ENCODE measurements around the gene PRMT2.

The PRMT2 gene

GRCh38 chr21:46606427-46606813 lies 29.1 kb upstream of the PRMT2 start:
- DNase-seq (ENCODE audit: low read depth): no peak
- H3K4me3 ChIP-seq (ENCODE audit: low read depth, low read length): no peak overlapping the region
- no peak for TF ChIP-seq CTCF (conservative IDR thresholded peaks at IDR 0.05; ENCODE audit: low read depth, low read length)

- H3K4me3 ChIP-seq (ENCODE audit: low read depth, low read length): no peak overlapping the region
- no peak for DNase-seq (ENCODE audit: low read depth)
- no peak for TF ChIP-seq CTCF (conservative IDR thresholded peaks at IDR 0.05; ENCODE audit: low read depth, low read length)
Observed at GRCh38 chr21:46607636-46608035, 27.8 kb upstream of the PRMT2 start.

- H3K4me3 ChIP-seq (ENCODE audit: low read depth, low read length): no peak overlapping the region
- TF ChIP-seq CTCF (conservative IDR thresholded peaks at IDR 0.05; ENCODE audit: low read depth, low read length): no peak
Observed at GRCh38 chr21:46608672-46609111, 26.8 kb upstream of the PRMT2 start.

GRCh38 chr21:46610018-46610701 lies 25.3 kb upstream of the PRMT2 start:
- no peak overlapping the region for H3K4me3 ChIP-seq (ENCODE audit: low read depth, low read length)
- TF ChIP-seq CTCF (conservative IDR thresholded peaks at IDR 0.05; ENCODE audit: low read depth, low read length): no peak
- no peak for DNase-seq (ENCODE audit: low read depth)

More at GRCh38 chr21:46608672-46609111, 26.8 kb upstream of the PRMT2 start:
- DNase-seq (ENCODE audit: low read depth): no peak

GRCh38 chr21:46613391-46613790 lies 22.1 kb upstream of the PRMT2 start:
- no peak overlapping the region for H3K4me3 ChIP-seq (ENCODE audit: low read depth, low read length)
- TF ChIP-seq CTCF (conservative IDR thresholded peaks at IDR 0.05; ENCODE audit: low read depth, low read length): no peak
- DNase-seq (ENCODE audit: low read depth): no peak

GRCh38 chr21:46616050-46616449 lies 19.4 kb upstream of the PRMT2 start:
- no peak for TF ChIP-seq CTCF (conservative IDR thresholded peaks at IDR 0.05; ENCODE audit: low read depth, low read length)
- no peak overlapping the region for H3K4me3 ChIP-seq (ENCODE audit: low read depth, low read length)
- DNase-seq (ENCODE audit: low read depth): no peak

- no peak for DNase-seq (ENCODE audit: low read depth)
- TF ChIP-seq CTCF (conservative IDR thresholded peaks at IDR 0.05; ENCODE audit: low read depth, low read length): no peak
- no peak overlapping the region for H3K4me3 ChIP-seq (ENCODE audit: low read depth, low read length)
Observed at GRCh38 chr21:46616656-46617055, 18.8 kb upstream of the PRMT2 start.
